Smooth muscle cell (in vitro differentiated cells): ENCODE results near the gene SMCO2. TPM values are rescaled to one million over a fixed set of nuclear protein-coding genes. Genes with fewer than 3 reads are reported as not detected.

Experiments used
- DNase-seq: peaks from one replicate; lab custom pipeline; 2025; ENCODE audit not compliant: unreplicated experiment; lab: John Stamatoyannopoulos, UW
- H2AFZ ChIP-seq: fragments of 200-600 bp; sonication (generic); 2 replicates; pipeline ENCODE4 v1.6.0; 2016; ENCODE audit warnings: antibody characterized with exemption, low read depth, mild to moderate bottlenecking
- H3F3A ChIP-seq: fragments of 200-600 bp; sonication (generic); 2 replicates; pipeline ENCODE4 v1.6.0; 2017; ENCODE audit warnings: antibody characterized with exemption, low read depth
- H3K27ac ChIP-seq: fragments of 200-600 bp; sonication (generic); 2 replicates; pipeline ENCODE4 v1.5.1; 2016; ENCODE audit warnings: low read depth, mild to moderate bottlenecking
- H3K27me3 ChIP-seq: fragments of 200-600 bp; sonication (generic); 2 replicates; pipeline ENCODE4 v1.6.1; 2016; ENCODE audit warnings: low read depth, mild to moderate bottlenecking
- H3K36me3 ChIP-seq: fragments of 200-600 bp; sonication (generic); 2 replicates; pipeline ENCODE4 v1.5.1; 2016; ENCODE audit warnings: low read depth
- H3K4me1 ChIP-seq: fragments of 200-600 bp; sonication (generic); 2 replicates; pipeline ENCODE4 v1.5.1; 2016; ENCODE audit warnings: low read depth
- H3K4me2 ChIP-seq: fragments of 200-600 bp; sonication (generic); 2 replicates; pipeline ENCODE4 v1.6.0; 2016; ENCODE audit warnings: mild to moderate bottlenecking
- H3K4me3 ChIP-seq: fragments of 200-600 bp; sonication (generic); 2 replicates; pipeline ENCODE4 v1.5.1; 2016; ENCODE audit warnings: mild to moderate bottlenecking
- H3K79me2 ChIP-seq: fragments of 200-600 bp; sonication (generic); 2 replicates; pipeline ENCODE4 v1.6.0; 2016; ENCODE audit warnings: low read depth, mild to moderate bottlenecking
- H3K9ac ChIP-seq: fragments of 200-600 bp; sonication (generic); 2 replicates; pipeline ENCODE4 v1.6.0; 2016; ENCODE audit warnings: low read depth
- H3K9me3 ChIP-seq: fragments of 200-600 bp; sonication (generic); replicated peaks from 2 replicates; pipeline ENCODE4 v1.5.1; 2016; ENCODE audit warnings: low read depth
- H4K20me1 ChIP-seq: fragments of 200-600 bp; sonication (generic); 2 replicates; pipeline ENCODE4 v1.6.0; 2016; ENCODE audit warnings: low read depth
- CTCF ChIP-seq: fragments of 200-600 bp; sonication (generic); IDR thresholded peaks from 2 replicates; pipeline ENCODE4 v1.5.1; 2017; ENCODE audit warnings: borderline replicate concordance, mild to moderate bottlenecking, antibody characterized with exemption; ENCODE audit not compliant: insufficient read depth, poor library complexity, severe bottlenecking
- WGBS: methylation state at CpG from one replicate; pipeline ENCODE4 v1.1.7; 2016; ENCODE audit warnings: low lambda C conversion rate; 5-methylcytosine and 5-hydroxymethylcytosine counted together
- polyA plus RNA-seq: library from polyadenylated mRNA; unstranded; fragments of >200 nt; fragmentation: Nextera tagmentation; extraction: Ambion mirVana; gene quantifications from 2 replicates; pipeline ENCODE4 v1.2.1, GENCODE V29; 2016
- total RNA-seq: library from RNA; depleted of rRNA; stranded (reverse); fragments of >200 nt; gene quantifications from 2 replicates; pipeline ENCODE4 v1.2.3, GENCODE V29; 2014

Gene SMCO2
- total and polyA plus RNA-seq, 2 experiments from 2014 or later, result not detected

GRCh38 chr12:27436768-27437167, 9.8 kb upstream of the SMCO2 start:
- TF ChIP-seq CTCF, result no peak
- Histone ChIP-seq H3K27ac (no peak overlapping the region), H3K27me3 (no peaks in the 10 kb centered on the region), H3K36me3 (no peaks in the 10 kb centered on the region), H3K9me3 (no peaks in the 10 kb centered on the region), H2AFZ (no peak overlapping the region), H3K4me2 (no peak overlapping the region), H3K9ac (no peak overlapping the region), H3K4me1 (peaks cover 5% of the 10 kb centered on the region), H3F3A (no peaks in the 10 kb centered on the region), H4K20me1 (no peaks in the 10 kb centered on the region), H3K4me3 (no peak overlapping the region), H3K79me2 (no peaks in the 10 kb centered on the region)
- 95% methylated on average over 1 of the region's 1 CpG for WGBS
- DNase-seq, result no peak

- H3K79me2 ChIP-seq, result no peaks in the 10 kb centered on the region
- no peak overlapping the region for H3K9ac ChIP-seq
- H3K4me2 ChIP-seq, result no peak overlapping the region
- no peak for DNase-seq
- TF ChIP-seq CTCF, result no peak
- no peak overlapping the region for H3K27ac ChIP-seq
- H2AFZ ChIP-seq, result no peak overlapping the region
- no peaks in the 10 kb centered on the region for H3F3A ChIP-seq
- H3K36me3 ChIP-seq, result no peaks in the 10 kb centered on the region
- H3K27me3 ChIP-seq, result no peaks in the 10 kb centered on the region
- WGBS, result 98% methylated on average over 2 of the region's 2 CpGs
- peaks cover under 1% of the 10 kb centered on the region for H3K4me1 ChIP-seq
- H3K4me3 ChIP-seq, result no peak overlapping the region
- no peaks in the 10 kb centered on the region for H3K9me3 ChIP-seq
- H4K20me1 ChIP-seq, result no peaks in the 10 kb centered on the region
These were observed 8.7 kb upstream of the SMCO2 start for GRCh38 chr12:27437839-27438238.

- Histone ChIP-seq H3K4me3 (no peak overlapping the region), H3K9ac (no peak overlapping the region), H3K27me3 (no peaks in the 10 kb centered on the region), H3K27ac (no peak overlapping the region), H3K4me2 (no peak overlapping the region), H3K4me1 (no peaks in the 10 kb centered on the region), H3F3A (no peaks in the 10 kb centered on the region), H4K20me1 (no peaks in the 10 kb centered on the region), H3K9me3 (no peaks in the 10 kb centered on the region), H3K79me2 (no peaks in the 10 kb centered on the region), H3K36me3 (no peaks in the 10 kb centered on the region), H2AFZ (no peak overlapping the region)
- TF ChIP-seq CTCF, result no peak
- DNase-seq, result no peak
- WGBS, result 86% methylated on average over 8 of the region's 8 CpGs
These were observed 1.2 kb downstream of the SMCO2 start for GRCh38 chr12:27447761-27448160.

- Histone ChIP-seq H3F3A (no peaks in the 10 kb centered on the region), H3K79me2 (no peaks in the 10 kb centered on the region), H3K4me2 (no peak overlapping the region), H3K9me3 (no peaks in the 10 kb centered on the region), H3K27me3 (no peaks in the 10 kb centered on the region), H4K20me1 (no peaks in the 10 kb centered on the region), H3K27ac (no peak overlapping the region), H3K36me3 (no peaks in the 10 kb centered on the region), H3K4me1 (no peaks in the 10 kb centered on the region), H3K9ac (no peak overlapping the region), H2AFZ (no peak overlapping the region), H3K4me3 (no peak overlapping the region)
- no peak for TF ChIP-seq CTCF
- DNase-seq, result no peak
- 89% methylated on average over 6 of the region's 6 CpGs for WGBS
These were observed 2.5 kb downstream of the SMCO2 start for GRCh38 chr12:27449026-27449425.
